ENCODE results near the gene SLC38A1. TPM values are rescaled to one million over a fixed set of nuclear protein-coding genes. Genes with fewer than 3 reads are reported as not detected.

Gene SLC38A1
- total RNA-seq, 1 donor from 2014 or later: 232 TPM

DNA sequence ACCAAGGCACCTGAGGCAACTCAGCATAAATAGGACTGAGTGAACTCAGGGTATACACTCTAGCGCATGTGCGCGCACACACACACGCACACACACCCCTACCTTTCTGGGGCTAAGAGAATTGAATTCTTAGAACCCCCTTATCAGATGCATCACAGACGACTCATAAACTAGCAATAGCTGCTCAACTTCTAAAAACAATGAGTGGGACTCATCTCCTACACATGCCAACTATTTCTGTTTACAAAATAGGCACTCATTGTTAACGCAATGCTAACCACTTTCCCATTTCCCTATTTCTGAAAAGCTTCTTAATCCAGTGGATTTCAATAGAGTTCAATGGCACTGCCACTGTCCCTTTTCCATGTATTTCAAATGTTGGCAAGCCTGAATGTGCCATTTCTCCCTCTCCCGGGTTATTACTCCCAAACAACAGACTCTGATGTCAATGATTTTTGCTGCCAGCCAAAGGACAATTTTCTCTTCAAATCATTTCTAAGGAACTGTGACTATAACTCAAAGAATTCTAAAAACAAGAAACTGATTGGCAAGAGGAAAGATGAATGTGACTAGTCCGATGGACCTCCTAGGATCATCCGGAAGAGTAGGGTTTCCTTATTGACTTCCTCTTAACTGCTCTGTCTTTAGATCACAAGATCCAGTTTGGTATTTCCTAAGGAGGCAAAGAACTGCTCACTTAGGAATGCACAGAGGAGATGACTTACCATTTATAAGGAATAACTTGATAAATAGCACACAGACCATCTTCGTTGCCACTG lies 48.8 kb downstream of the SLC38A1 start:
- no peak overlapping the region for H3K27ac Mint-ChIP-seq (ENCODE audit: unreplicated experiment)

DNA sequence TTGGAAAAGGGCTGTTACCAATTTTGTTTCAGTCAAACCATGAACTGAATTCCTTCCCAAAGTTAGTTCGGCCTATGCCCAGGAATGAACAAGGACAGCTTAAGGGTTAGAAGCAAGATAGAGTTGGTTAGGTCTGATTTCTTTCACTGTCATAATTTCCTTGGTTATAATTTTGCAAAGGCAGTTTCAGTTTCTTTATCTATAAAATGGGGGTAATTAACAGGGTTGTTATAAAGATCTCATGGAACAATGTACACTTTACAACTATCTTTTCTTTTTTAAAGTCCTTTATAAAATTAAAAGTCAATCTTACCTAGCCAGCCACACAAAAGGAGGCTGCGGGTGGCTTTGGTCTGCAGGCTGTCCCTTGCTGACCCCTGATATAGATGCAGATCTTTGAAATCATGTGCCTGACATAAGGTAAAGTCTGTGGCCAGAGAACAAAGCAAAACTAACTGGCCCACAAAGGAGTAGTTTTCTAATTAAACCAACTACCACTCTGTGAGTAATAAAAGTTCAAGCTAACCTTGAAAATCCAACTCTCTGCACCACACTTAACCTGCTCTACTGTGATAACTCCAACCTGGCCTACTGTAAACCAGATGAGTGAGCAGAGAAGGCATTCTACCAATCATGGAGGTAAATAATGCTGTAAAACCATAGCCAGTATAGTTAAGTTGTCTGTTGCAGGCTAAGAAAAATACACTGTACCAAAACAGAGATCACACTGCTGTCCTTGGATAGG lies 49.5 kb downstream of the SLC38A1 start:
- peaks cover 4% of the 10 kb centered on the region for H3K4me1 Mint-ChIP-seq (ENCODE audit: low read depth, unreplicated experiment)
- H3K36me3 Mint-ChIP-seq (ENCODE audit: unreplicated experiment): peaks cover 5% of the 10 kb centered on the region
- DNase-seq: no peak
- H3K27me3 Mint-ChIP-seq (ENCODE audit: unreplicated experiment): peaks cover 8% of the 10 kb centered on the region
- H3K9me3 Mint-ChIP-seq (ENCODE audit: unreplicated experiment): no peaks in the 10 kb centered on the region
- TF ChIP-seq, protein P1, sequence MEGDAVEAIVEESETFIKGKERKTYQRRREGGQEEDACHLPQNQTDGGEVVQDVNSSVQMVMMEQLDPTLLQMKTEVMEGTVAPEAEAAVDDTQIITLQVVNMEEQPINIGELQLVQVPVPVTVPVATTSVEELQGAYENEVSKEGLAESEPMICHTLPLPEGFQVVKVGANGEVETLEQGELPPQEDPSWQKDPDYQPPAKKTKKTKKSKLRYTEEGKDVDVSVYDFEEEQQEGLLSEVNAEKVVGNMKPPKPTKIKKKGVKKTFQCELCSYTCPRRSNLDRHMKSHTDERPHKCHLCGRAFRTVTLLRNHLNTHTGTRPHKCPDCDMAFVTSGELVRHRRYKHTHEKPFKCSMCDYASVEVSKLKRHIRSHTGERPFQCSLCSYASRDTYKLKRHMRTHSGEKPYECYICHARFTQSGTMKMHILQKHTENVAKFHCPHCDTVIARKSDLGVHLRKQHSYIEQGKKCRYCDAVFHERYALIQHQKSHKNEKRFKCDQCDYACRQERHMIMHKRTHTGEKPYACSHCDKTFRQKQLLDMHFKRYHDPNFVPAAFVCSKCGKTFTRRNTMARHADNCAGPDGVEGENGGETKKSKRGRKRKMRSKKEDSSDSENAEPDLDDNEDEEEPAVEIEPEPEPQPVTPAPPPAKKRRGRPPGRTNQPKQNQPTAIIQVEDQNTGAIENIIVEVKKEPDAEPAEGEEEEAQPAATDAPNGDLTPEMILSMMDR (IDR thresholded peaks at IDR 0.05; ENCODE audit: partially characterized antibody, unreplicated experiment): no peak
- no peak overlapping the region for H3K27ac Mint-ChIP-seq (ENCODE audit: unreplicated experiment)
- H3K4me3 Mint-ChIP-seq (ENCODE audit: unreplicated experiment): no peak overlapping the region

More for the DNA sequence above, 48.8 kb downstream of the SLC38A1 start:
- no peak for DNase-seq
- Mint-ChIP-seq H3K27me3 (ENCODE audit: unreplicated experiment) (peaks cover 8% of the 10 kb centered on the region), H3K9me3 (ENCODE audit: unreplicated experiment) (no peaks in the 10 kb centered on the region), H3K4me3 (ENCODE audit: unreplicated experiment) (no peak overlapping the region), H3K4me1 (ENCODE audit: low read depth, unreplicated experiment) (peaks cover 4% of the 10 kb centered on the region), H3K36me3 (ENCODE audit: unreplicated experiment) (peaks cover 5% of the 10 kb centered on the region)
- TF ChIP-seq, protein P1 (IDR thresholded peaks at IDR 0.05; ENCODE audit: partially characterized antibody, unreplicated experiment): no peak

DNA sequence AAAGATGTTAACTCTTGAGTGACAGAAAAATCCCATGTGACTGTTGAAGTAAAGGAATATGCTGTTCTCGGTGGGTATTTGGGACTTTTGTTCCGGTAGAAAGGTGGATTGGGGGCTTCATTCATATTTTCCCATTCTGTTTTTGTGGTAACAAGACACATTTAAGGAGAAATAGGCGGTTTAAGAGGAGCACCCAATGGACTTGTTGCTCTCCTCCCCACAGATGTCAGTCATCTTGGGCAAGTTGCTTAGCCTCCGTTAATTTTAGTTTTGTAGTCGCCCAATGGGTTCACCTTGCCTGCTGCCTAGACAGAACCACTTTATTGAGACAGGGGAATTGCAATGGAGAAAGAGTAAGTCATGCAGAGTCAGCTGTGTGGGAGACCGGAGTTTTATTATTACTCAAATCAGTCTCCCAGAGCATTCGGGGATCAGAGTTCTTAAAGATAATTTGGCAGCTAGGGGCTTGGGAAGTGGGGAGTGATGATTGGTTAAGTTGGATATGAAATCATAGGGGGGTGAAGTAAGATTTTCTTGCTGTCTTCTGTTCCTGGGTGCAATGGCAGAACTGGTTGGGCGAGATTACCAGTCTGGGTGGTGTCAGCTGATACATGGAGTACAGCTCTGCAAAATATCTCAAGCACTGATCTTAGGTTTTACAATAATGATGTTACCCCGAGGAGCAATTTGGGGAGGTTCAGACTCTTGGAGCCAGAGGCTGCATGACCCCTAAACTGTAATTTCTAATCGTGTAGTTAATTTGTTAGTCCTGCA lies 50.3 kb downstream of the SLC38A1 start:
- no peak overlapping the region for H3K27ac Mint-ChIP-seq (ENCODE audit: unreplicated experiment)
- H3K4me3 Mint-ChIP-seq (ENCODE audit: unreplicated experiment): no peak overlapping the region
- no peaks in the 10 kb centered on the region for H3K9me3 Mint-ChIP-seq (ENCODE audit: unreplicated experiment)
- peaks cover 4% of the 10 kb centered on the region for H3K4me1 Mint-ChIP-seq (ENCODE audit: low read depth, unreplicated experiment)
- H3K36me3 Mint-ChIP-seq (ENCODE audit: unreplicated experiment): peaks cover 5% of the 10 kb centered on the region
- DNase-seq: no peak
- TF ChIP-seq, protein P1 (IDR thresholded peaks at IDR 0.05; ENCODE audit: partially characterized antibody, unreplicated experiment): no peak
- H3K27me3 Mint-ChIP-seq (ENCODE audit: unreplicated experiment): peaks cover 8% of the 10 kb centered on the region

DNA sequence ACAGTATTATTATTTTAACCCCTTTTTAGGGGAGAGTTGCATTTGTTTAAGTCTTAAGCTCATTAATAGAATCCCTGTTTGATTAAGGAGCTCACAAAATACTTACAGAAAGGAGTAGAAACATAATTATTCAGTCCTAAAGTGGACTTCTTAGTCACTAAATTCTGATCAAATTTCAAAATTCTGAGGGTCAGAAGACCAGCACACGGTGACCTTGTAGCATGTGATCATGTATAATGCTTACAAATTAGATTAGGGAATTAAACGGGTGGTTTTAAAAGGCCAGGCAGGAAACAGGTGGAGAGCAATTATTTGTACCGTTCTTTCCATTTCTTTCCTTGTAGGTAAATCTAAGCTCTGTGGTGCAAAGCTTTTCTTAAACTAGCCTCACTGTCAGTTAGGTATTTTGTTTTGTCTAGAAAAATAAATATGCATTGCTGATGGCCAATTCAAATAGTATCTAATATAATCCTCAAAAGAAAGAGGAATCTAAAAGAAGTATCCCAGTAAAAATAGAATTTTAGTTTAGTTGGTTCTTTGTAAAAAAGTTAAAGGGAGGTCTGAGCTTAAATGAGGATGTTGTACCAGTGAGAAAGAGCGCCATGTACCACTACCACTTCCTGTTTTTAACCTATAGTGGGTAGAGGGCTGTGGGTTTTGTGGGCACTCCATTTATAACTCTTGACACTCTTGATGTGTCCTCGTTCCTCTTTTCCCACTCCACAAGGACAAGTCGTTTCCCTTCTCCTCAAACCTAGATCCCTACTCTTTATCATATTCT lies 51.1 kb downstream of the SLC38A1 start:
- Mint-ChIP-seq H3K27ac (ENCODE audit: unreplicated experiment) (no peak overlapping the region), H3K4me1 (ENCODE audit: low read depth, unreplicated experiment) (peaks cover 4% of the 10 kb centered on the region), H3K27me3 (ENCODE audit: unreplicated experiment) (peaks cover 6% of the 10 kb centered on the region), H3K9me3 (ENCODE audit: unreplicated experiment) (no peaks in the 10 kb centered on the region), H3K36me3 (ENCODE audit: unreplicated experiment) (peaks cover 5% of the 10 kb centered on the region), H3K4me3 (ENCODE audit: unreplicated experiment) (no peak overlapping the region)
- no peak for DNase-seq
- TF ChIP-seq, protein P1 (IDR thresholded peaks at IDR 0.05; ENCODE audit: partially characterized antibody, unreplicated experiment): no peak

All from glutamatergic neuron (in vitro differentiated cells).